GM19463 (cell line): Measurements from ENCODE around the gene BRMS1.
"Not testable (repeated sequence)": the region's sequence is repeated elsewhere in the genome, so short reads cannot be mapped to it uniquely, and the experiment has no call there.

Experiments used
- ATAC-seq: cut with Tn5 transposase; IDR thresholded peaks from one replicate; pipeline ENCODE4 v1.9.1; 2021; ENCODE audit warnings: mild to moderate bottlenecking, moderate library complexity; ENCODE audit not compliant: unreplicated experiment

The BRMS1 gene

DNA sequence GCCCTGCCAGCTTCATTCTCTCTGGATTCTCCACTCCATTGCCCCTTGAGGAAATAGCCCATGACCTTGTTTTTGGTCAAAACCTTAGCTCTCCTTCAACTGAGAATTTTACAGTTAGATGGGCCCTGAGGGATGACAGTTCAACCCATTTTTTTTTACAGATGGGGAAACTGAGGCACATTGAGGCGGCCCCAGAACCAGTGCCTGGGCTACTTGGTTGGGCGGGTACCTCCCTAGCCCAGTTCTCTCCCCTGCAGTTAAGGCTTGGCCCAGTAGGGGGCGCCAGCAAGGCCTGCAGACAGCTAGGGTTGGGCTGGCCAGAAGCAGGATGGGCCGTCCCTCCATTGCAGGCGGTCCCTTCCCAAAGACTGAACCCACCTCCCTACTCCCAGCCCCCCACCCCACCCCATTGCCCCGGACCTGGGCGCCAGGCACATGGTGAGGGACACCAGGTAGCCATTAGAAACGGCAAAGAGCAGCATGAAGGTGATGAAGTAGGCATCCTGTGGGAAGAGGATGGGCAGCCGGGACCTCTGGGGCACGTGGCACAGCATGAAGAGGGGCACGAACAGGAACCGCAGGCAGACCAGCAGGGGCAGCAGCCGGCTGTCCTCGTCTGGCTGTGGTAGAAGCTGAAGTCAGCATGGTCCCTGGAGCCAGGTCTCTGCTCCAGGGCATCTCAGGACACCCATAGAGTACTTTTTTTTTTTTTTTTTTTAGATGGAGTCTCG, 19.1 kb upstream of the BRMS1 start:
- ATAC-seq, result no peak

DNA sequence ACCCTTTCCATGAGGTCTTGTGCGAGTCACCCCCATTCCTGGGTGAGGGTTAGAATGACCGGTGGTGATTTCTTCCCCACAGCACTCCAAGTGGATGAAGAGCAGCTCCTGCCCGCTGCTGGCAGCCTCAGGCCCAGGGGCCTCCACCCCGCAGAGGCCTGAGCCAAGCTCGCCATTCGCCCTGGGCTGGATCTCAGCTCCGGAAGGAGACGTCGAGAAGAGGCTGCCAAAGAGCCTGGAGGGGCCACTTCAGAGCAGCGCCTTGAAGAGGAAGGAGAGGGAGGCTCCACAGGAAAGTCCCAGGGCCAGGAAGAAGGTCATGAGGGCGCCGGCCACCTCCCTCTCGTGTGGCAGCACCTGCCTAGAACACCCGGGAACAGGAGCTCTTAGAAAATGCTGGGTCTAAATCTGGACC, 18.3 kb upstream of the BRMS1 start:
- no peak for ATAC-seq

DNA sequence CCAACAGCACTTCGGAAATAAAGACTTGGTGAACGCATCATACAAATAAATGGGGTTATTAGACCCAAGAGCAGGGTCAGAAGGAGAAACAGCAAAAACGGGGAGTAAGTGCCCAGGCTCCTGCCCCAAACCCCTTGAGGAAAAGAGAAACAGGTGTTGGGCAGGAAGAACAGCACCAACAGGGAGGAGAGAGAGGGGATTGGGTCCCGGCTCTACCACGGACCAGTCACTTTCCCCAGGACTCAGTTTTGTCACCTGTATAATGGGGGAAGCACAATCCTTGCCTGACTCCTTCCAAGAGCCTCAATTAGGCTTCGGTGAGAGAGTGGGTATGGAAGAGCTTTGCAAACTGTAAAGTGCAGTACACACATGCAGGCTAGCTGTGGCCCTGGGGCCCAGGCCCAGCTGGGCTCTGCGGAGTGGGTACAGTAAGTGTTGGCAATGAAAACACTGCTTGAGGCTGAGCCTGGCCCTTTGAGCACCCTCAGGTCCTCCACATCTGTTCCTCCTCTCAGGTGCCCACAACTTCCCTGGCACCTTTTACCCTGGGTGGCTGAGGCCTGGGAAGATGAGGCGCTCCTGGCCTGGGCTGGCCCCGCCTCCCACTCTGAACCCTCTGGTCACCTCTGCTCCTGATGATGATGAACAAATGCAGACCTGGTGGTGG, 17.7 kb upstream of the BRMS1 start:
- ATAC-seq, result no peak

DNA sequence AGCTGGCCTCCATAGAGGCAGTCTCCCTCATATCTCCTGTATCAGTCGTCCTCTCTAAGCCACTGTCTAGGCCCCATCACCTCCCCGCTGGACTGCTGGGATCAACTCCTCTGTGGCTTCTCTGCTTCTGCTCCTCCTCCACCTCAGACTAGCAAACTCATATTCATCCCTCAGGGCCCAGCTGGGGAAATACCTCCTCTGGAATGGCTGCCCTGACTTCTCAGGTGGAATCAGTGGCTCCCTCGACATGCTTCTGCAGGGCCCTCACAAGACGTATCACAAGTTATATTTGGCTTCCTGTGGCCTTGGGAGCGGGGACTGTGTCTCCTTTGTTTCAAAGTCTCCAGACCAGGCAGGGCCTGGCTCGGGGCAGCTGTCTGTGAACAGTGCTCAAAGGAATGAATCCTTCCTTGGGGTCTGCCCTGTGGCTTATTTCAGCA, 16.6 kb upstream of the BRMS1 start:
- no peak for ATAC-seq

DNA sequence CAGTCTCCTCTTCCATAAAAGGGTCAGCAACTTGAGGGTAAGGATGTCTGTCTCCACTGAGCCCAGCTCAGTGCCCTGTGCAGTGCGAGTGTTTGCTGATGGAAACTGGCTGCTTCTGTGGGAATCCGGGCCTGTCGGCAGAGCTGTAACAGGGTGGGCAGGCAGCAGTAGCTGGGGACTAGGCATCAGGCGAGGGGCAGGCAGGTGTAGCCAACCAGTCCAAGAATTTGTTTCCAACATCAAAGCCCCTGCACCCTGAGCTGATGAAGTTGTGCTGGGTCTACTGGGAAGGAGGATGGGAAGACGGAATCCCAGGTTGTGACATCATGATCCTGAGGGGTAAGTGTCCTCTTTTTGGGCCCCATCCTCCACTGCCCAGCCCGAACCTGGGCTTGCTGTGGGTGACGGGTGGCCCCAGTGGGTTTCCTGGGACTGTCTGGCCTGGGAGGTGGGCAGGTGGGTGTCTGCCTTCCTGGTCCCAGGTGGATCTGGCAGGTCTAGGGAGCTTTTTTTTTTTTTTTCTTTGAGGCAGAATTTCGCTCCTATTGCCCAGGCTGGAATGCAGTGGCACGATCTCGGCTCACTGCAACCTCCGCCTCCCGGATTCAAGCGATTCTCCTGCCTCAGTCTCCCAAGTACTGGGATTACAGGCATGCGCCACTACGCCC, 15.6 kb upstream of the BRMS1 start:
- no peak for ATAC-seq

DNA sequence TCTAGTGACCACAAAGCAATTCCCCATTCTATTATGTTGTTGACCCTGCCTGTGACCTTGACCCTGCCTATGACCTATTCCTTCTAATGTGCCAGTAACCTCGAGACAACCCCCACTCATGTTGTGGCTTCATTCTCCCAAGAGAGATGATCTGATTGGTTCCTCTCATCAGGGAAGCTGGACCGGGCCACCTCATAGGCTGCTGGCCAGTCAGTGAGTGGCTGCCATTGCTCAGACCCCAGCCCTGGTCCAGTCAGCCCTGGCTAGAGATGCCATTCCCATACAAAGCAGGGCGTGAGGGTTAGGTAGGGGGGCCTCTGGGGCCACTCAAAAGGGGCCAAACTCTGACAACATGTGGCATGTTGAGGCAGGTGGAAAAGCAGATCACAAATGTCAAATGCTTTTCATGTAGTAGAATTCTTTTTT, 14.8 kb upstream of the BRMS1 start:
- no peak for ATAC-seq

DNA sequence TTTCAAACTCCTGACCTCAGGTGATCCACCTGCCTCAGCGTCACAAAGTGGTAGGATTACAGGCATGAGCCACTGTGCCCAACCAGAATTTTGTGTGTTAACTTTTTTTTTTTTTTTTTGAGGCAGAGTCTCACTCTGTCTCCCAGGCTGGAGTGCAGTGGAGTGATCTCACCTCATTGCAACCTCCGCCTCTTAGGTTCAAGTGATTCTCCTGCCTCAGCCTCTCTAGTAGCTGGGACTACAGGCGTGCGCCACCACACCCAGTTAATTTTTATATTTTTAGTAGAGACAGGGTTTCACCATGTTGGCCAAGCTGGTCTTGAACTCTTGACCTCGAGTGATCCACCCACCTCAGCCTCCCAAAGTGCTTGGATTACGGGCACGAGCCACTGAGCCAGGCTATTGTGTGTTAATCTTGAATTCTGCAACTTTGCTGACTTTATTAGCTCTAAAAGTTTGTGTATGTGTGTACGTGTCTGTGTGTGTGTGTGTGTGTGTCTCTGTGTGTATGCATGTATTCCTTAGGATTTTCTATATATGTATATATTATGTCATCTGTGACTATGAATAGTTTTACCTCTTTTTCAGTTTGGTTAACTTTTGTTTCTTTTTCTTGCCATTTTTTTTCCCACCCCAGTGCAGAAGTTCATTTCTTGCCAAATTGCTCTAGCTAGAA, 5.8 kb upstream of the BRMS1 start:
- not testable (repeated sequence) for ATAC-seq

DNA sequence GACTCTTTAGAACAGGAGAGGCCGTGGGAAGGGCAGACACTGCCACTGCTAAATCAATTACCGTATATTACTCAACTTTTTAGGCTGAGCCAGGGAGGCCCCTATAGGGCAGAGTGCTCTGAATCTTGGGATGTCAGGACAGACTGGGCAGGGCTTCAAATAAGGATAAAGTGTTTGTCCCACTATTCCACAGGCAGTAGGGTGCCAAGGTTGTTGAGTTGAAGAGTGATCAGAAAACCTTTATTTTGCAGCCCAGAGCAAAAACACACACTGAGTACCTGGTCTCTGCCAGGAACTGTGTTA, 4.1 kb upstream of the BRMS1 start:
- ATAC-seq, result no peak

DNA sequence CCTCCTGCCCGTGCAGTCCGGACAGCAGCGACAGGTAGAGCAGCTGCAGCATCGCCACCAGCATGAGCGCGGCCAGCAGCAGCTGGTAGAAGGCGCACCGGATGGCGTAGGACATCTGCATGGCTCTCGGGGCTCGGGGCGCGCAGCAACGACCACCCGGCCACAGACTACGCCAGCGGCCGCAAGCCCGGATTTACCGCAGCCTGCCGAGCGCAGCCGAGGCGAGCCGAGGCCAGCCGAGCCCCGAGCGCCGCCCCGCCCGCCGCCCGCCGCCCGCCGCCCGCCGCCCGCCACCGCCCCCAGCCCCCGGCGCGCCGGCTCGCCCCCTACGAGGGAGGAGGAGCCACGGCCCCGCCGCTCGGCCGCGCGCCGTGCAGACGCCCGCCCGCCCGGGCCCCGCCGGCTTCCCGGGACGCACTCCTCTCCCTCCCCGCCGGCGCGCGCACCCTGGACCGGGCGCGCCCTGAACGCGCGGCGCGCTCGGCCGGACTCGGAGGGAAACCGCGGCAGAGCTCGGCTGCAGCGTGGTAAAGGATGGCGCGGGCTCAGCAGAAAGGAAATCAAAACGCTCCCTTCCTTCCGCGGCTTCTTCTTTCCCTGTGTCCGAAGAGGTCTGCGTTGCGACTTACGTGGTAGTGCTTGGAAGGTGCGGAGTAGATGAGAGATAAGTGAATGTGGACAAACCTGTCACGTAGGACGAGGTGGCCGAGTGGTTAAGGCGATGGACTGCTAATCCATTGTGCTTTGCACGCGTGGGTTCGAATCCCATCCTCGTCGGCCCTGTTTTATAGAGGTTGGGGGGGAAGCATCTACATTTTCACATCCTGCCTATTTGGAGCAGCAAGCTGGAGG, 2.7 kb upstream of the BRMS1 start, which contains the start of gene B4GAT1:
Gene B4GAT1, minus strand, starts transcription at position 205 of the 852 bp plus-strand sequence. Its CDS starts 84 bp downstream, at position 121.
- peak; percentile 44 for ATAC-seq

DNA sequence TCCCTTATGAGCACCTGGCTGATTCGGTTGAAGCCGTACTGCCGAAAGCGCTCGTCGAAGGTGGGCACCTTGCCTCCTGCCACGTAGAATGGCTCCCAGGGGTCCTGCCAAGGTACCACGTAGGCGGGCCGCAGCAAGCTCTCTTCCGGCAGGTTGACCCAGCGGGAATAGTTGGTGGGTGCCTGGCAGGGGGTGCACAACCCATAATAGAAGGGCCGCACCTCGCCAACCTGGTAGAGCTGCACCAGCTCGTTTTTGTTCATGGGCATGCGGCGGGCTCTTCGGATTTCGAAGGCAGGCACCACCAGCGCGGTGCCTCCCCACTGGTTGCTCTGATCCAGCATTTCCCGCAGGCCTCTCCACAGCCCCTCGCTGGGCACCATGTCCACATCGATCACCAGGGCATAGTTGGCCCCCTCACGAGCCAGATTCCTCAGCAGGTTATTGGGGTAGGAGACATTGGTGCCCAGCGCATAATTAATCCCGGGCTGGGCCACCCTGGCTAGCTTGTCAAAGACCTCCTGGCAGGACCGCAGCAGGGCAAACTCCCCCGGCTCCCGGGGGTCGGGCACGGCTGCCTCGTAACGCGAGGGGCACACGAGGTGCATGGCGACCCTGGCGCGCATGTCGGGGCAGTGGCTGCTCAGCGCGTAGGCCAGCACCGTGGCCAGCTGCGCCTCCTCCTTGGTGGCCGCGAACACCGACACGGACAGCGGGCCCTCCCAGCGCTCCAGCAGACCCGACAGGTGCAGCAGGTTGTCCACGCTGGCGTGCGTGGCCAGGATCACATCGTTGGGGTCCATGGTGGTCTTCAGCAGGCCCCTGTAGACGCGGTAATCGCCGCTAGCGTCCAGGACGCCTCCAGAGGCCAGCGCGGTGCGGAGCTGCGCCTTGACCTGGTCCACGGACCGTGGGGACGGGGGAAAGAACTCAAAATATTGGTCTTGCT, 1.8 kb upstream of the BRMS1 start:
- ATAC-seq, result no peak

DNA sequence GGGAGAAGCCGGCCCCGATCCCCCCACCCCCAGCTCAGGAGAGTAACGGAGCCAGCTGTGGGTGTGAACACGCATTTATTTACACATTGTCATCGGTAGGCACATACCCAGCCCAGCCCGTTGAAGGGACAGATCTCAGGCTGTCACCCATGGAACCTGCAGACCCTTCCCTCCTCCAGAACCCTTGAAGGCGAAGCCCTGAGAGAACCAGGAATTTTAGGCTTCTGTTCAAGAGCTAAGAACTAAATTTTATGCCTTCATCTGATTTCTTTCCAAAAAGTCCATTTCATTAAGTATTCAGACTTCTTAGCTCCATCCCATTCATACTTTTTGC, 379 bp upstream of the BRMS1 start:
- no peak for ATAC-seq

DNA sequence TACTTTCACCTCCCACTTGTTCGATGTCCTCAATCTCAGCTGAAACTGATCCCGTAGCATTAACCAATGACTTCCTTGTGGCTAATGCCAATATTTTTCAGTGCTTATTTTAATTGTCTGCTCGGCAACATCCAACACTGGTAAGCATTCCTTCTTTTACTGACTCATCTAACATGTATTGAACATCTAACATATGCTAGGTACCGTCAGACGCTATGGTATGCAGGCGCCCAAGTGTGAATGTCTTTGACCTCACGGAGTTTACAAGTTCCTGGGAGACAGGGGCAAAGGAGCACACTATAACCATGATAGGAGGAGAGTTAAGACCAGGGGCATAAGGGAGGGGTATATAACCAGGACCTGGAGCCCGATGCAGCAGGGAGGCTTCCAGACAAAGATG, 1.7 kb downstream of the BRMS1 start:
- ATAC-seq, result no peak

DNA sequence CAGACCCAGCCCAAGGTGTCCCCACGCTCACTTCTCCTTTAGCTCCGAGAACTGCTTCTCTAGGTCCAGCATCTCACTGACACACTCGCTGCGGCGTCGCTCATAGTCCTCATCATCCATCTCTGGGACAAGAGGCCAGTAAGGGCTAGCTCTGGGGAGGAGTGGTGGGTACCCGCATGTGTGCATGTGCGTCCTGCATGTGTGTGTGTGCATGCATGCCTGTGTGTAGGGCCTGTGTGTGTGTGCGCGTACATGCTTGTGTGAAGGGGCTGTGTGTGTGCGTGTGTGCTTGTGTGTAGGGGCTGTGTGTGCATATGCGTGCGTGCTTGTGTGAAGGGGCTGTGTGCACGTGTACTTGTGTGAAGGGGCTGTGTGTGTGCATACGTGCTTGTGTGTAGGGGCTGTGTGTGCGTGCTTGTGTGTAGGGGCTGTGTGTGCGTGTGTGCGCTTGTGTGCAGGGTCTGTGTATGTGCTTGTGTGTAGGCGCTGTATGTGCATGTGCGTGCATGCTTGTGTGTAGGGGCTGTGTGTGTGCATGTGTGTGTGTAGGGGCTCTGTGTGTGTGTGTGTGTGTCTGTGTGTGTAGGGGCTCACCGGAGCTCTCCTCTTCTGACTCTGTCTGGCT, 3.3 kb downstream of the BRMS1 start:
- no peak for ATAC-seq

DNA sequence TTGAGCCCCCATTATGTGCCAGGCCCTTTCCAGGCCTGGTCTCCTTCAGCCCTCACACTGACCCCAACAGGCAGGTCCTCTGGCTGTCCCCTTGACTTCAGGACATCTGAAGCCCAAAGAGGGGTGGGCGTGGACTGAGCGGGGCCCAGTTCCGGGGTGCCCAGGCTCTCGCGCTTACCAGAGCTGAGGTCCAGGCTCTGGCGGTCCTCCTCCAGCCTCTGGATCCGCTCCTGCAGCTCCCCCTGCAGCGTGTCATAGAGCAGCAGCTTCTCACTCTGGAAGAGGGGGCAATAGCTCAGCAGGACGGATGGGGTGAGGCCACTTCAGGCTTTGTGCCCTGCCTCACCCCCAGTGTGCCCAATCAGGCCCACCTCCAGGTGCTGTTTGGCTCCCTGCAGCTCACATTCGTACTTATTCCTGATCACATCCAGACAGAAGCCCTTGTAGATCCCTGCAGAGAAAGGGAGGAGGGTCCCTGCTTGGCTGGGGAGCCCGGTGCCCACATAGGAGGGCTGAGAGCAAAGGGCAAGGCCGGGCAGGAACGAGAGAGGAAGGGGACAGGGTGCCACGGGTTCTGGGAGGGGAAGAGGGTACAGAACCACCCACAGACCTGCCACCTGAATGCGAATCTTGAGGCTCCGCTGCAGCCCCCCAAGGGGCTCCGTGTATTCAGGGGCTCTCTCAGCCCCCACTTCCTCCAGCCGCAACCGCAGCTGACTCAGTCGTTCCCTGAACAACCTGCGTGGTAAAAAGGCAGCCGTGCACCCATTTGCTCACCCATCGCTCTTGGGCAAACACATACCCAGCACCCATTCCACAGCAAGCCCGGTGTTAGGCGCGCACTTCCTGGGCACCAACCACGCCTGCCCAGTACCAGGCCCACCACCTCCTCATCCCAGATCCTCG, 4.1 kb downstream of the BRMS1 start:
- ATAC-seq, result no peak

DNA sequence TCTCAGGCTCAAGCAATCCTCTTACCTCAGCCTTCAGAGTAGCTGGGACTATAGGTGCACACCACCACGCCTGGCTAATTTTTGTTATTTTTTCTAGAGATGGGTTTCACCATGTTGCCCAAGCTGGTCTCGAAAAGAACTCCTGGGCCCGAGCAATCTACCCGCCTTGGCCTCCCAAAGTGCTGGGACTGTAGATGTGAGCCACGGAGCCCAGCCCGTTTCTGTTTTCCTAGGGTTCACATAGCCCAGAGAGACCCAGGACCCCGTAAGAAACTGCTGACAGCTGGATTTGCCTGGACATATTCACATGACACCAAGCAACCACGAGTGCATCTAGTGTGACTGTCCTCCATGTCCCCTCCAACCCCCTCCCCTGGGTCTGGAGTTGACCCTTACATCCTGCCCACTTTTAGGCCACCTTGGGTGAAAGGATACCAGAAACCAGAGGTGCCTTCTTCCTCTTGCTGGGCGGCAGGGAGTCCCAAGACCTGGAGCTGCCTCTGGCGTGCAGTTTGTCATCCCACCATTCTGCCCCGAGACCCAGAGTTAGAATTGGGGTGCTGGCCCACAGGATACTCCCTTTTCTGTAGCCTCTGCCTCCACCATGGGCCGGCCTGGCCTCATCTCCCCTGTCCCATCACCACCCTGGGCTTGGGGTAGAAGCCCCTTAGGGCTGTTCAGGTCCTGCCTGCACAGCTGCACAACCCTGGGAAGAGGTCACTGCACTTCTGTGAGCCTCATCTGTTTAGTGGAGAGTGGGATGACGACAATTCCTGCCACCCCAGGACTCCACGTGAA, 5.0 kb downstream of the BRMS1 start:
- ATAC-seq, result no peak

DNA sequence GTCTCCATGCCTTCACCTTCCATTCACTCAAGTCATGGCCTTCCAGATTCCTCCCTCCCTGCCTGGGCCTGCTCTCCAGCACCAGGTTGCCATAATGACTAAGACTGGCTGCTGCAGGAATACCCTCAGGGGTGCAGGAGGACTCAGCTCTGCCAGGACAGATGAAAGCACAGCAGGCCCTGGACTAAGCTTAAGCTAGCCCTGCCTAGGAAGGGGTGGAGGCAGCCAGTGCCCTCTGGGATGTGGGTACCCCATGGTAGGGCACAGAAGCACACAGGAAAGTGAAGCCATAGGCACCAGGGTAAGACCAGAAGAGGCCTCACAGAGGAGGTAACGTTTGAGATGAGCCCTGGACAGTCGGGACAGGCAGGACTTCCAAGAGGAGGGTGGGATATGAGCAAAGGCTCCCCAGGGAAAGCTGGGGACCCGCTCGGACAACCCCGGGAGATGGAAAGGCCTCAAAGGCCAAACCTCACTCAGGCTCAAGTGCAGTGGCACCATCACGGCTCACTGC, 5.7 kb downstream of the BRMS1 start:
- ATAC-seq, result no peak
